ENCODE data around the gene DOHH.

DNA sequence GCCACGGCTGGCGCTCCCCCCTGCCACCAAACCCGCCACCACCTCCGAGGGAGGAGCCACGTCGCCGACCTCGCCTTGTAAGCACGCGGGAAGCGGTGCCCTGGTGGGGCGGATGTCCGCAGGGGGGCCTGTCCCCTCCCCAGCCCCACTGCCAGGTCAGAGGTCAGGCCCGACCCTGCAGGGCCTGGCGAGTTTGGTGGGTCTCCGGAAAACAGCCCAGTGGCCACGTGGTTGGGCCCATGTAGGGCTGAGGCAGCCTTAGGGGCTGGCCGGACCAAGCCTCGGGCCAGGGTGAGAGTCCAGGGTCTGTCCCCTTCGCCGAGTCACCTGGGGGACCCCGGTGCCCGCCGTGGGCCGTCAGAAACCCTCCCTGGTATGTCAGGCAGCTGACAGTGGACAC, 46.6 kb downstream of the DOHH start:
- TF ChIP-seq, protein P1, sequence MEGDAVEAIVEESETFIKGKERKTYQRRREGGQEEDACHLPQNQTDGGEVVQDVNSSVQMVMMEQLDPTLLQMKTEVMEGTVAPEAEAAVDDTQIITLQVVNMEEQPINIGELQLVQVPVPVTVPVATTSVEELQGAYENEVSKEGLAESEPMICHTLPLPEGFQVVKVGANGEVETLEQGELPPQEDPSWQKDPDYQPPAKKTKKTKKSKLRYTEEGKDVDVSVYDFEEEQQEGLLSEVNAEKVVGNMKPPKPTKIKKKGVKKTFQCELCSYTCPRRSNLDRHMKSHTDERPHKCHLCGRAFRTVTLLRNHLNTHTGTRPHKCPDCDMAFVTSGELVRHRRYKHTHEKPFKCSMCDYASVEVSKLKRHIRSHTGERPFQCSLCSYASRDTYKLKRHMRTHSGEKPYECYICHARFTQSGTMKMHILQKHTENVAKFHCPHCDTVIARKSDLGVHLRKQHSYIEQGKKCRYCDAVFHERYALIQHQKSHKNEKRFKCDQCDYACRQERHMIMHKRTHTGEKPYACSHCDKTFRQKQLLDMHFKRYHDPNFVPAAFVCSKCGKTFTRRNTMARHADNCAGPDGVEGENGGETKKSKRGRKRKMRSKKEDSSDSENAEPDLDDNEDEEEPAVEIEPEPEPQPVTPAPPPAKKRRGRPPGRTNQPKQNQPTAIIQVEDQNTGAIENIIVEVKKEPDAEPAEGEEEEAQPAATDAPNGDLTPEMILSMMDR (conservative IDR thresholded peaks at IDR 0.05 in 1 of 2, IDR thresholded peaks at IDR 0.05 in 1 of 2; ENCODE audit: extremely low read depth in 1 of 2, insufficient read depth in 1 of 2, low read depth in 1 of 2, low read length in 2 of 2) = no peak
- no peak for TF ChIP-seq EZH2 (IDR thresholded peaks at IDR 0.05; ENCODE audit: borderline replicate concordance, low read length)
